Measurements from ENCODE around the gene PLXNA2. TPM values are rescaled to one million over a fixed set of nuclear protein-coding genes. Genes with fewer than 3 reads are reported as not detected.

The PLXNA2 gene
- polyA plus RNA-seq, 4 donors = 10.0 to 20.0 (median 15.1) TPM

DNA sequence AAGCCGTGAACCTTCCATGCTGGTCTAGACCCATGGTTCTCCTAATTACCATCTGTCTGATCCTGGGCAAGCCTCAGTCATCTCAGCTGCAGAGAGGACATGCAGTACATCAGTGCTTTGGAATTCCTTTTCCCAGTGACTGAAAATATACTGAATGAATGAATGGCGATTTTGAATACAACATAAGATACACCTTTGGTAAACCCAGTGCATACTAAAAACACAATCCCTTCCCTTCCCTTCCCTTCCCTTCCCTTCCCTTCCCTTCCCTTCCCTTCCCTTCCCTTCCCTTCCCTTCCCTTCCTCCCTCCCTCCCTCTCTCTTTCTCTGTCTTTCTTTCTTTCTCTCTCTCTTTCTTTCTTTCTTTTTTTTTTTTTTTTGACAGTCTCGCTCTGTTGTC lies 21.3 kb upstream of the PLXNA2 start:
- DNase-seq (ENCODE audit: low read depth in 4 of 4, low spot score in 2 of 4) = no peak

DNA sequence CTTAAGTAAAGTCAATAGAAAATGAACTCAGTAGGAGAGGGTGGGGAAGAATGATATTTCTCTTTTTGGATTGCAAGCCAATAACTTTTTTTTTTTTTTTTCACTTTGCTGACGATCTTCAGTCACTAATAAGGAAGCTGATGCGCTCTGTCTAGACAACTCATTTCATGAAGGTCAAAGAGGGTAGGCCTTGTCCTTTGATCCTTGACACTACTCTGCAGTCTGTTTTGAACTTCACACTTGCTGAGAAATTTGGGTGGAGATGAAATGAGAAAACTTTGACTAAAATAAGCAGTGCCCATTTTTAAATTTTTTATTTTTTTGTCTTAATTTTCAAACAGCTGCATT lies 20.9 kb upstream of the PLXNA2 start:
- DNase-seq (ENCODE audit: low read depth in 4 of 4, low spot score in 2 of 4) = no peak

DNA sequence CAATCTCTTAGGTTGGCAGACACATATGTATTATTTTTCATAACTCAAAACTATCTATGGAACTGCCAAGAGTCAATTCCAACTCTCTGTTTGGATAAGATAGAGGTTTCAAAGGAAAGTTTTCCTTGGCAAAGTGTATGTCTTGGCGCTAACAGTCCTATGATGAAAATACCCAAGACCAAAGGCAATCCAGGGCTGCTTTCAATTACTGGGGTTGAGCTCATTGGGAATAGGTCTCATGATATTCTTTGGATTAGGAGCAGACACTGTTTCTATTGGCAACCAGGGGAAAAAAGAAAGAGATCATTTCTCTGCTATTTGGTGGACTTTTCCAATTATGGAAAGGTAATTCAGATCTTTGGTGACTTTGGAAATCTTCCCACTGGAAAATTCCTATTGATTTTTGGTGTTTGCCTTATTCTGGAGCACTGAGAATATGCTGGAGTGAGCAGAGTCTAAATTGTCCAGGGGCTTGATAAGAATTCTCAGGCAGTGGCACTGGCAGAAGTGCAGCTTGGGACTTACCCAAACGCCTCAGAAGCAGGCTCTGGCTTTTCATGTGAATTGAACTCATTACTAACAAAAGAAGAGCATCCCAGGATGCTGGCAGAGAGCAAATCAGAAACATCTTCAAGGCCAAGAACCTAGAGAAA lies 20.4 kb upstream of the PLXNA2 start:
- DNase-seq (ENCODE audit: low read depth in 4 of 4, low spot score in 2 of 4) = no peak

DNA sequence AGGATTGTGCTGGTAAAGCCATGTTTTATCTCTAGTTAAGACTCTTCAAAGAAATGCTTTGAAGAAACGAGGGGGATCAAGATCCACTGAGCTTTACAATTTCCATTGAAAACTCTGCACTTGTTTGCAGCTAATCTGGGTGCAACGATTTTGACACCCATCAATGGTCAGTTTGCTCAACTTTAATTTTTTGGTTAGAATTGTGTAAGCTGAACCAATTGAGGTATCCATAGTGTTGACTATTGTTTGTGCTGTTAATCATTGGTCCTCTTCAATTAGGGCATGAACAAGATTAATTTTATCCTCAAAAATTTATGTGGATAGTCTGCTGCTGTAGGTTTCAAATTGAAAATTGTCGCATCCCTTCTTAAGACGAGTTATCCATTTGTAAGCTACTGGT lies 17.7 kb upstream of the PLXNA2 start:
- DNase-seq (ENCODE audit: low read depth in 4 of 4, low spot score in 2 of 4) = no peak

DNA sequence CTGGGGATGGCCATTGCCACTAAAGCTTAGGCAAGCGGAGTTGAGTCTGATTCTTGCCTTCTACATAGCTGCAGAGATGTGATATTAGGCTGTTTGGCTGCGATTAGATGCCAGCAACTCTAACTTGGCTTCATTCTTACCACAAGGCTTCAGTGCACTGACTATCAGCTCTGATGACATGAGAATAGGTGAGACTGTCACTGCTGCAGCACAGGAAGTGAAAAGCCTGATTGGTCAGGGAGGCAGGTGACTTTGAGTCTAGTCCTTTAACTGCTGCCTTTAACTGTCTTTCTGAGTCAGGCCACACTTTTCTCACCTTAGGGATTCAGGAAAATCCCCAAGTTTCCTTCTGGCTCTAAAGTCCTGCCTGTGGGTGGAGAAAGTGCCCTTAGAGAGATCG lies 14.1 kb upstream of the PLXNA2 start:
- DNase-seq (ENCODE audit: low read depth in 4 of 4, low spot score in 2 of 4) = no peak

DNA sequence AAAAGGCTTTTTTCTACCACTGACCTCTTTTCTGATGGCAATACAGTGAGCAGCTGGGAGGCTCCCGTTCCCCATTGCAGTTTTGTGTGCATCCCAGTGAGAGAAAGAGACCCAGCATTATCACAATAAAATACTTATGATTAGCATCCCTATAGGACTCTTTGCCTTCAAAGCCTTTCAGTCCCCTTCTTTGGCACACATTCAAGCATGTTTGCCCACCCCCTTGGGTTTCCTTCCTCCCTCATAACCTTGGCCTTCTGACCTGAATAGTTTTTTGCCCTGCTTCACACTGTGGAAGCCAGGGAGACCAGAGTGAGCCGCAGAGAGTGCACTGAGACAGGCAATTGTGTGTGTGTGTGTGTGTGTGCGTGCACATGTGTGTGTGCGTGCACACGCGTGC lies 13.2 kb upstream of the PLXNA2 start:
- DNase-seq (ENCODE audit: low read depth in 4 of 4, low spot score in 2 of 4) = no peak

DNA sequence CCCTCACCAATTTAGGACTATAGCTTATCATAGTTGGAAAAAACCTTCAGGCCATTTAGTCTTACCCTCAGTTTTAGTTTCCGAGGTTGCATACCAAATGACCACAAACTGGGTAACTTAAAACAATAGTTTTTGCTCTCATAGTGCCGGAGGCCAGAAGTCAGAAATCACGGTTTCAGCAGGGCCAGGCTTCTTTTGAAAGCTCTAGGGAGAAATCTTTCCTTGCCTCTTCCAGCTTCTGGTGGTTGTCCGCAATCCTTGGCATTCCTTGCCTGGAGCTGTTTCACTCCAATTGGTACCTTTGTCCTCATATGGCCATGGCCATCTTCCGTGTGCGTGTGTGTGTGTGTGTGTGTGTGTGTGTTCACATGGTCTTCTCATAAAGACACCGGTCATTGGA lies 12.4 kb upstream of the PLXNA2 start:
- no peak for DNase-seq (ENCODE audit: low read depth in 4 of 4, low spot score in 2 of 4)

DNA sequence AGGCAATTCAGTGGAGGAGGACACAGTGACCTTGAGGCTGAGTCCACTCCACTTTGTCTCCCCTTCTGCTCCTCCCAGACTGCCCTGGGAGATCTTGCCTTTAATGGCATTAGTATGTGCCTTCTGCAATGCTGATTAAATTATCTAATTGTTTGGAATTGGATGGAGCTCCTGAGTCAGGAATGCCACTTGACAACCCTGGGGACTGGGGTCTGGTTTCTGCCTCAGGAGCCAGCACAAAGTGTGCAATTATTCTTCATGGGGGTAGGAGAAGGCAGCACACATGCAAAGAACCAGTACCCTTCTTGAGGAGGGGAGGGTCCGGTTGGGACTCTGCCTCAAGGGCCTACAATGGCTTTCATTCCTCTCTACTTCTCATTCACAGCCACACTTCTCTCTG lies 11.9 kb upstream of the PLXNA2 start:
- DNase-seq (ENCODE audit: low read depth in 4 of 4, low spot score in 2 of 4) = no peak

DNA sequence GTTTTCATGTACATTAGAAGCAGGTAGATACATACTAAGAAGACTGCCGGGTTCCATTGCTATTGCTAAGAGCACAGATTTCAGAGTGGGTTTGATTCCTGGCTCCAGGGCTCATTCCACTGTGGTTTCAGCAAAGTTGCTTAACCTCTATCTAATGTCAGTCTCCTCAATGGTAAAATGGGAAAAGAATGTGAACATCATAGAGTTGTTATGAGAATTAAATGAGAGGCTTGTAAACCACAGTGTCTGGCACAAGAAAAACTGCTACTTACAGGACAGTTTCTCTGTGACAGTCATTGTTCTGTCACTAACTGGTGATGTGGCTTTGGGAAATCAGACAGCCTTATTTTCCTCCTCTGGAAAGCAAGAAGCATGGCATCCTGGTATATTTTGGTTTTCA lies 10.7 kb upstream of the PLXNA2 start:
- DNase-seq (ENCODE audit: low read depth in 4 of 4, low spot score in 2 of 4) = no peak

DNA sequence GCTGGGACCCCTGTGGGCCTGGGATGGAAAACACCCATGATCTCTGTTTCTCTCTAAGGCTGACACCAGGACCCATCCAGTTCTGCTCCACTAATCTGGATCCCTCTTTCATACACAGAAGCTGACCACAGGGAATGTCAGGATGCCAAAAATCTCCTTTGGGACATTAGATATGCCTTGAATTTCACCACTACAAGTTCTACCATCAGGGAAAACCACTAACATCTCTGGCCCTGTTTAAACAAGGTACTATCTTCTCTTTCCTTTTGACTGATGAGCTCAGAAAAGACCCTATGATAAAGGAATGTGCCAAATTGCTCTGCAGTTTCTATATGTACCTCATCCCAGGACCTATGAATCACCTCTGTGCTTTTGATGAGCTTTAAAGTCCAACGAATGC lies 10.2 kb upstream of the PLXNA2 start:
- DNase-seq (ENCODE audit: low read depth in 4 of 4, low spot score in 2 of 4) = no peak

DNA sequence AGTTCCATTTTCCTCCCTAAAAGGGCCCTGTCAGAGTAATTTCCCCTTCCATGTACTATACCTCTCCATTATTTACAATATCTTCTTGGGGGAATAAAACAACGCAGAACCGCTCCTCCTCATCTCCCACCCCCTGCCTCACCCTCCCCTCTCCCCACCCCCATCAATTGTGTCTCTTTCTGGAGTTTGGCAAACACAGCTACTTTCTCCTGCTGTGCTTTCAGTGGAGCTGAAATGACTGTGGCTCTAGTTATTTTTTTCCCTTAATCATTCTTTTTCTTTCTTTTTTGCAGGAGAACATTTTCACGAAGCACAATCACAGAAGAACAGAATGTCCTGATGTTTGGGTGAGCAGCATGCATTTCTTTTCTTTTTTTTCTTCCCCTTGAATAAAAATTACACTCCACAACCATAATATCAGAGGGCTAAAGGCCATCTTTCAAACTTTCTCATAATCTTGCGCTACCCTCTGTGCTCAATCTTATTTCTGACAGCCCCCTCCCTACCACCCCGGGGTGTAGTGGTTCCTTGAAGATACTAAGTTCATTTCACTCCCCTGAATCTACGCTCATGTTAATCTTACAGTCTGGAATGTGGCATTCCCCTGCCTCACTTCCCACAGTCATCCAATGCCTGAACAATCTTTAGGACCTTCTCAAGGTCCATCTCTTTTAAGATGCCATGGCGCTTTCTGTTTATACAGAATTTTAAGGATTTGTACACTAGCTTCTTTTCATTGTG lies 8.8 kb upstream of the PLXNA2 start:
- no peak for DNase-seq (ENCODE audit: low read depth in 4 of 4, low spot score in 2 of 4)

DNA sequence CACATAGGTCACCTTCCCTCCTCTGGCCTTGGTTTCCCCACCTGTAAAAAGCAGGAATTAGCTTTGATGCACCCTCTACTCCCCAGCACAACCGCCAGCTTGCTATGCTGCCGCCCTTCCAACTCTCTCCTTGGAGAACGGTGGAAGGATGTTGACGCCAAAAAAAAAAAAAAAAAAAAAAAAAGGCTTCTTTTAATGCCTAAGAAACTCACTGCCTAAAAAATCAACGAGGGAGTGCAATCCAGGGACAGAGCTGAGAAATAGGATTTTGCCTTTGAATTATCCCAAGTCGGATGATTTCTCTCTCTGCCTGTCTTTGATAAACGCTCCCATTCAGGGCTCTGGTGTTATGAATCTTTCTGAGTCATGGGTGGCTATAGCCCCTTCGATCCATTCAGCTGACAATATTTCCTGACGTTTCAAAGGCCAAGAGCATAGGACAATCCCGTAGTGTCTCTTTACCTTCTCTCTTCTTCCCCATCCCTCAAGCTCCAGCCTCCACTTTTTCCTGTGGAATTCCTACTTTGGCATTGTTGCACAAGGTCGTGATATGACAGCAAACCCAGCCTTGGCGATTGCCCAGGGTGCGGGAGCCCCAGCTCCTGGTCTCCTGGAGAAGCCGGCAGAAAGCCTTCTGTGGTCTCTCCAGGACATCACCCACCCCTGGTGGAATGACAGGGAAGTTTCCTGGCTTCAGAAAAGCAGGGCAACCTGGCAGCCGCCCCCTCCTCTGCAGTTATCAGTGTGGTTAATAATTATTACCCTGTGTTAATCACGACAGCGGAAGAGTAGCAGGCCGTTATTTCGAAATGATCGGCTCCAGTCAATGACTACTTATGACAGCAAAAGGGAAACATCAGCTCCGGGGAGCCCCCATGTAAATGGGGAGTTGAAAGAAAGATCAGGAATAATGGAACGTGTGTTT lies 8.0 kb upstream of the PLXNA2 start:
- no peak for DNase-seq (ENCODE audit: low read depth in 4 of 4, low spot score in 2 of 4)

DNA sequence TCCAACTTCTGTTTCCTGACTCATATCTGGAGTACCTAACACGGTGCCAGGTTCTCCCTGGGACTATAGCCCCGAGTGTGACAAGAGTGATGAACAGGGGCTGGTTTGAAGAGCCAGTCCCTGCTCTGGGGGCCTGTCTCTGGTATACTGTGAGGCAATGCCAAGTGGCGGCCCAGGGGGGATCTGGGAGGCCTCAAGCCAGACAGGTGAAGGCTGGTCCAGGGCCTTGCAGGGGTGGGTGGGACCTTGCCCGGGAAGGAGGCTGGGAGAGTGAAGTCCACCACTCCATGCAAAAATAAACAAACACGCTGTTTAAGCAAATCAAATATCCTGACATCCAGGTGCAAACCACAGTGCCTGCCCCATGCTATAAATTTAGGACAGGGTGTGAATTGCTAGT lies 6.8 kb upstream of the PLXNA2 start:
- no peak for DNase-seq (ENCODE audit: low read depth in 4 of 4, low spot score in 2 of 4)

DNA sequence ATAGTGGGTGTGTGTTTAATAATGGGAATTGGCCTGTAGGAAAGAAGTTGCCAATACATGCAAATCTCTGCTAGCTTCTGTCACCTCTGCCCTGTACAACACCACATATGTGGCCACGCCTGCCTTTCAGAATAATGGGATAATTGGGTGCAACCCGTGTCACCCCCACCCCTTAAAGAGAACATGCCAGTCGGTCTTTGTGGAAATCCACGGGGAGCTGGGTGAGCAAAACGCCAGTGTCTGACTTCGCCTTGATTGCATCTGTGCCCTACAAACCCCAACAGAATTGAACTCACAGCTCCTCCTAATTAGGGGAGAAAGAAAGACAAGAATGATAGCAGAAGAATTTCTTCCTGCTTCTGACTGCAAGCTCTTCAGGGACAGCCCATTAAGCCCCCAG lies 6.4 kb upstream of the PLXNA2 start:
- no peak for DNase-seq (ENCODE audit: low read depth in 4 of 4, low spot score in 2 of 4)

DNA sequence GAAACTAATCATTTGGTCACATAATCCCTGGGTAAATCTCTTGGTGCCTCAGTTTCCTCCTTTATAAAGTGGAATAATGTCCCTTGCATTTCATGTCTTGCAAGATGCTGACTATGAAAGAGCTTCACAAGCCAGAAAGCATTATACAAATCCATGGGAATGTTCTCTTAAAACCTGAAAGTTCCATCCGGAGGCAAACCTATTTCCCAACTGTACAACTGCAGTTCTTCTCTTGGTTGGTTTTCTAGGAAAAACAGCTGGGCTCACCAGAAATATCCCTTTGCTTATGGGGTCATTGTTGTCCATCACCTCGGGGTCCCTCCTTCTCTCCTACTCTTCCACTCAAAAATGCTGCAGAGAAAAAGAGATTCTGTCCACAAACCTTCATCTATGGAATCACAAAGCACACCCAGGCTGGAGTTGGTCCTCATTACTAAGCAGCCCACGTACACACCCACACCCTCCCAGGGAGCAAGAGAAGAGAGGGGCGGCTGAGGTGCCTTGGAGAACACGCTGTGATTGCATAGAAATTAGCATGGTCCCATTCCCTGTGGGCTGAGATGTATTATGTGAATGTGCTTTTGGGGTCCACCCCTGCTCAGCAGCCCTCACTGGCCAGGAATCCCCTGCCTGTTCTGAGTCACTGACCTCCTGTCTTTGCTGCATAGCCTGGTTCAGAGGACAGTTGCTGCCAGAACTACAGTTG lies 5.0 kb upstream of the PLXNA2 start:
- no peak for DNase-seq (ENCODE audit: low read depth in 4 of 4, low spot score in 2 of 4)

DNA sequence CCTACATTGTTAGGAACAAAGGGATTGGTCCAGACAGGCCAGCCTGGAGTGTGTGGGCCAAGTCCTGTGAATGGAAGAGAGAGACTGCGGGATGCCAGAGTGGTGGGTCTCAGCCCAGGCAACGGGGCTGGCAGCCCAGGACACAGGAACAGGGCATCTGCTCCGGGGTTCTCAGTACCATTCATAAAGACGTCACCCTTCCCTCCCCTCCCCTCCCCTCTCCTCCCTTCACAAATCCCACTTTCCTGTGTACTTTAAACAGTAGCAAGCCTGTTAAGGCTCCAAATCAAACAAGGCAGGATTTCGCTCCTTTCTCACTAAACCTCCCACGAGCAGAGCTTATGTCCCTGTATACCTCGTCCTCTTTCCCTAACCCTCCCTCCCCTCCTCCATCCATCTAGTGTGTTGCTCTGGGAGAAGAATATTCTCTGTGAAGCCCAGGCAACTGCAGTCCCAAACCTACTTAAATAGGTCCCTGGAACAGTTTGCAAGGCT lies 4.2 kb upstream of the PLXNA2 start:
- no peak for DNase-seq (ENCODE audit: low read depth in 4 of 4, low spot score in 2 of 4)

DNA sequence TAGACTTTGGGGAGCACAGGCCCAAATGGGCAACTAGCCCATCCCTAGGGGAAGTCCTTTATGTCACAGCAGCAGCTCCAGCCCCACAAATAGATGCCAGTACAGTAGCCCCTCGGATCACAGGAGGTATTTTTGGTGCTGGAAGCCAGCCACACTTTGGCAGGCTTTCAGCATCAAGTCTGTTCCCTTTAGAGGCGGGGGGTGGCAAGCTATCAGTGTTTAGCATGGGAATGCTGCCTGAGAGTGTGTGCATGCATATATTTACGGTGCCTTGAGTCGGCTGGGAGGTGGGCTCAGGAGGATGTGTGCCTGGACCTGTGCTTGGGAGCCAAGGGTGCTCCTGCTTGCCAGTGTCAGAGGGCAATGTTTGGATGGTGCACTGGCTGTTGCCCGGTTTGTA lies 3.5 kb upstream of the PLXNA2 start:
- DNase-seq (ENCODE audit: low read depth in 4 of 4, low spot score in 2 of 4) = no peak

DNA sequence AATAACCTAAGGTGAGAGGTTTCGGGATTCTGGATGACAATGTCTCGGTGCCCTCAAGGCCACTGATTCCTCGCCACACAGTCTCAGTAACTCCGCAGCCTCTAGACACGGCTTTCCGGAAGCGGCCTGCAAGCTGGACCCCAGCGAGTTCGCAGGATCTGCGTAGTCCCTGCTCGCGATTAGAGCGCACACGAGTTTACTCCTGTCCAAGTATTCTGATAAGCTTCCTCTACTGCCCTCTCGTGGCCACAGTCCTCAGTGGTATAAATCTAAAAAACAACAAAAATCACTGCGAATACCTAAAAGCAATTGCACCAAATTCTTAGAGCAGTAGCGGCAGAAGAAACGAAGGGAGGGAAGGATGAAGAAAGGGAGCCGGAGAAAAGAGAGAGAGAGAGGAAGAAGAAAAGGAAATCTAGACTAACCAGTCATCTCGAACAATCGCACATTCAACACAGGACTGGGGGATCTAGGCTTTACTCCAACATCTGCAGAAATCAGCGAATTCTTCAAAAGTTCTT lies 1.1 kb upstream of the PLXNA2 start:
- DNase-seq (ENCODE audit: low read depth in 4 of 4, low spot score in 2 of 4) = peak in 3 of 4 donors; percentile 72 to 89 (median 81)

DNA sequence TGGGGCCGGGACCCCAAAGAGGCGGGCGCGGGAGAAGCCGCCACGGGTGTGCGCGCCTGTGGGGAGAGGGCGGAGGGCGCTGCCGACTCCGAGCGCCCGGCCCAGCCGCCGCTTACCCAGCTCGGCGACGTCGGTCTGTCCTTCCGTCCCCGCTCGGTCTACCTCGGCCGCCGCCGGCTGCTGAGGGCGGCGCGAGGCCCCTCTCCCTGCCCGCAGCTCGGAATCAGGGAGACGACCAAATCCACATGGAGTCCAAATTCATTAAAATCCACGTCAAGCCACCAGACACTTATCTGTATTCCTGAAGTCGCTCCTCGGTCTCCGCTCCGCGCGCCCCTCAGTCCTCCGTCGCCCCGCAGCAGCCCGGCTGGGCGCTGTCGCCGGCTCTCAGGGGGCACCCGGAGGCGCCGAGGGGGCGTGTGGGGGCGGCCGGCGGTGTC lies 637 bp downstream of the PLXNA2 start:
- no peak for DNase-seq (ENCODE audit: low read depth in 4 of 4, low spot score in 2 of 4)

DNA sequence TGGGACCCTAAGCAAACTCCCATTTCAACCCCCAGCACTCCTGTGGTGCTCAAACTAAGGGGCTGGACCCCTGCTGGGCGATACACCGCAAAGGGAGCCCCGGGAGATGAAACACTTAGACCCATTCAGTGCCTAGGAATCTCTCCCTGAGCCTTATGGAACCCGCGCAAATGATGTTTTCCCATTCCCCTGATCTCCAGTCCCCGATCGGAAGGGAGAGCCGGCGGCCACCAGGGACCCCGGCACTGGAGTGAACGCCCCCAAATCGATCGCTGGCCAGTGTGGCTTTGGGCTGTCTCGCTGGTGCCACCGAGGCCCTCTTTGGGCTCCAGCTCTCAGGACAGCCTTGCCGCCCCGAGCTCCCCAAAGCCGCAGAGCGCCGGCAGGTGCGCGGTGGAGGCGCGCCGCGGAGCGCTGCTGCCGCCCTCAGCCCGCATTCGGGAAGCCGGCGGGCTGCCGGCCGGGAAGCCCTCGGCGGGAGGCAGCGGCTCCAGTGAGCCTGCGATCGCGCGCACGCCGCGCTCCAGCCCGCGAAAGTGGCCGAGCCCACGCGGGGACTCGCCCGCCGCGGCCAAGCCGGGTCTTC lies 1.1 kb downstream of the PLXNA2 start:
- DNase-seq (ENCODE audit: low read depth in 4 of 4, low spot score in 2 of 4) = no peak

All from left renal cortex interstitium (tissue), 4 donors.